ENCODE results near the gene COA5. TPM values are rescaled to one million over a fixed set of nuclear protein-coding genes. Genes with fewer than 3 reads are reported as not detected.

The COA5 gene
- total RNA-seq, 1 donor from 2014 or later, result 110 TPM

- H4K20me1 ChIP-seq (ENCODE audit: low read depth), result no peaks in the 10 kb centered on the region
- no peak overlapping the region for H2AFZ ChIP-seq (replicated peaks)
- DNase-seq (ENCODE audit: low spot score), result no peak
- Mint-ChIP-seq H3K27ac (no peak overlapping the region), H3K27me3 (ENCODE audit: insufficient read depth, low read depth) (peaks cover 2% of the 10 kb centered on the region), H3K36me3 (peaks cover 23% of the 10 kb centered on the region), H3K4me1 (no peaks in the 10 kb centered on the region), H3K4me3 (no peak overlapping the region), H3K9me3 (no peaks in the 10 kb centered on the region)
- H3K27me3 ChIP-seq, result no peaks in the 10 kb centered on the region
- no peaks in the 10 kb centered on the region for H3F3A ChIP-seq (ENCODE audit: low read depth)
- no peak for TF ChIP-seq CTCF (IDR thresholded peaks at IDR 0.05)
- TF ChIP-seq EZH2phosphoT487 (IDR thresholded peaks at IDR 0.05), result no peak
- TF ChIP-seq EZH2 (IDR thresholded peaks at IDR 0.05), result no peak
- no peaks in the 10 kb centered on the region for H3K79me2 ChIP-seq (ENCODE audit: low read depth)
- H3K4me2 ChIP-seq, result no peak overlapping the region
- no peaks in the 10 kb centered on the region for H3K9me3 ChIP-seq (ENCODE audit: low read depth)
- H3K36me3 ChIP-seq, result no peaks in the 10 kb centered on the region
- no peak overlapping the region for H3K4me3 ChIP-seq
- no peak overlapping the region for H3K27ac ChIP-seq
- H3K4me1 ChIP-seq, result no peaks in the 10 kb centered on the region
- H3K9ac ChIP-seq, result no peak overlapping the region
These were observed 51.8 kb downstream of the COA5 start for GRCh38 chr2:98556344-98557033.

- no peak overlapping the region for H3K27ac Mint-ChIP-seq
- Histone ChIP-seq H3K27me3 (no peaks in the 10 kb centered on the region), H3K4me3 (no peak overlapping the region), H3F3A (ENCODE audit: low read depth) (no peaks in the 10 kb centered on the region), H3K27ac (no peak overlapping the region), H3K9ac (no peak overlapping the region), H3K4me1 (no peaks in the 10 kb centered on the region), H3K9me3 (ENCODE audit: low read depth) (no peaks in the 10 kb centered on the region), H3K79me2 (ENCODE audit: low read depth) (no peaks in the 10 kb centered on the region), H3K4me2 (no peak overlapping the region), H3K36me3 (no peaks in the 10 kb centered on the region), H2AFZ (replicated peaks) (no peak overlapping the region), H4K20me1 (ENCODE audit: low read depth) (no peaks in the 10 kb centered on the region)
- no peak for DNase-seq (ENCODE audit: low spot score)
- no peaks in the 10 kb centered on the region for H3K4me1 Mint-ChIP-seq
- TF ChIP-seq EZH2 (IDR thresholded peaks at IDR 0.05), result no peak
- no peak for TF ChIP-seq EZH2phosphoT487 (IDR thresholded peaks at IDR 0.05)
- H3K27me3 Mint-ChIP-seq (ENCODE audit: insufficient read depth, low read depth), result peaks cover 2% of the 10 kb centered on the region
- H3K9me3 Mint-ChIP-seq, result no peaks in the 10 kb centered on the region
- H3K36me3 Mint-ChIP-seq, result peaks cover 23% of the 10 kb centered on the region
- no peak overlapping the region for H3K4me3 Mint-ChIP-seq
These were observed 52.6 kb downstream of the COA5 start for GRCh38 chr2:98555696-98556095.

- no peaks in the 10 kb centered on the region for H3F3A ChIP-seq (ENCODE audit: low read depth)
- H3K4me1 Mint-ChIP-seq, result no peaks in the 10 kb centered on the region
- H3K27me3 ChIP-seq, result no peaks in the 10 kb centered on the region
- H3K9me3 Mint-ChIP-seq, result no peaks in the 10 kb centered on the region
- H2AFZ ChIP-seq (replicated peaks), result no peak overlapping the region
- H3K4me3 Mint-ChIP-seq, result no peak overlapping the region
- H3K9me3 ChIP-seq (ENCODE audit: low read depth), result no peaks in the 10 kb centered on the region
- H3K4me3 ChIP-seq, result no peak overlapping the region
- H3K4me2 ChIP-seq, result no peak overlapping the region
- no peak overlapping the region for H3K9ac ChIP-seq
- TF ChIP-seq EZH2 (IDR thresholded peaks at IDR 0.05) (no peak), CTCF (IDR thresholded peaks at IDR 0.05) (no peak), EZH2phosphoT487 (IDR thresholded peaks at IDR 0.05) (no peak)
- peaks cover 23% of the 10 kb centered on the region for H3K36me3 Mint-ChIP-seq
- no peaks in the 10 kb centered on the region for H3K36me3 ChIP-seq
- H3K27ac Mint-ChIP-seq, result no peak overlapping the region
- DNase-seq (ENCODE audit: low spot score), result no peak
- H4K20me1 ChIP-seq (ENCODE audit: low read depth), result no peaks in the 10 kb centered on the region
- peaks cover 2% of the 10 kb centered on the region for H3K27me3 Mint-ChIP-seq (ENCODE audit: insufficient read depth, low read depth)
- H3K27ac ChIP-seq, result no peak overlapping the region
- H3K4me1 ChIP-seq, result no peaks in the 10 kb centered on the region
- H3K79me2 ChIP-seq (ENCODE audit: low read depth), result no peaks in the 10 kb centered on the region
These were observed 54.0 kb downstream of the COA5 start for GRCh38 chr2:98554116-98554861.

Measured in neural progenitor cell (in vitro differentiated cells).